GM12872 (cell line): ENCODE results near the gene CIDEB.

Experiments
- TF ChIP-seq, protein P1 (sequence below): IDR thresholded peaks from 3 replicates; pipeline ENCODE4 v1.5.1; 2011; ENCODE audit warnings: low read depth, mild to moderate bottlenecking, low read length, moderate library complexity; ENCODE audit not compliant: insufficient read depth

CIDEB gene

DNA sequence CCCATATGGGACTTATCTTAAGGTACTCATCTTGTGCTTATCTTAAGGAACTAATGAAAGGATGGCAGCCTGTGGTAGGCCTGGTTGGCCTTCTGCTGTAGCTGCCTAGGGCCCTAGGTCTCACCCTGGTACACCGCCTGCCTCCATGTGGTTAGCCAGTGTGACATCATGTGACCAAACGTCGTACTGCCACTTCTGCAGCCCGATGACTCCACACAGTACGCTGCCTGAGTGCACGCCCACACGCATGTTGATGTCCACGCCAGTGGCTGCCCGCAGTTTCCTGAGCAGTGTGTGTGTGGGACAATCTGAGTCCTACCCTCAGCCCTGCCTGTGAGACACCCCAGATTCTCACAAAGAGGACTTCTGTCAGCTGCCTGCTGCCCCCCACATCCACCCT is 22.0 kb upstream of the CIDEB start:
- TF ChIP-seq, protein P1, sequence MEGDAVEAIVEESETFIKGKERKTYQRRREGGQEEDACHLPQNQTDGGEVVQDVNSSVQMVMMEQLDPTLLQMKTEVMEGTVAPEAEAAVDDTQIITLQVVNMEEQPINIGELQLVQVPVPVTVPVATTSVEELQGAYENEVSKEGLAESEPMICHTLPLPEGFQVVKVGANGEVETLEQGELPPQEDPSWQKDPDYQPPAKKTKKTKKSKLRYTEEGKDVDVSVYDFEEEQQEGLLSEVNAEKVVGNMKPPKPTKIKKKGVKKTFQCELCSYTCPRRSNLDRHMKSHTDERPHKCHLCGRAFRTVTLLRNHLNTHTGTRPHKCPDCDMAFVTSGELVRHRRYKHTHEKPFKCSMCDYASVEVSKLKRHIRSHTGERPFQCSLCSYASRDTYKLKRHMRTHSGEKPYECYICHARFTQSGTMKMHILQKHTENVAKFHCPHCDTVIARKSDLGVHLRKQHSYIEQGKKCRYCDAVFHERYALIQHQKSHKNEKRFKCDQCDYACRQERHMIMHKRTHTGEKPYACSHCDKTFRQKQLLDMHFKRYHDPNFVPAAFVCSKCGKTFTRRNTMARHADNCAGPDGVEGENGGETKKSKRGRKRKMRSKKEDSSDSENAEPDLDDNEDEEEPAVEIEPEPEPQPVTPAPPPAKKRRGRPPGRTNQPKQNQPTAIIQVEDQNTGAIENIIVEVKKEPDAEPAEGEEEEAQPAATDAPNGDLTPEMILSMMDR: no peak

DNA sequence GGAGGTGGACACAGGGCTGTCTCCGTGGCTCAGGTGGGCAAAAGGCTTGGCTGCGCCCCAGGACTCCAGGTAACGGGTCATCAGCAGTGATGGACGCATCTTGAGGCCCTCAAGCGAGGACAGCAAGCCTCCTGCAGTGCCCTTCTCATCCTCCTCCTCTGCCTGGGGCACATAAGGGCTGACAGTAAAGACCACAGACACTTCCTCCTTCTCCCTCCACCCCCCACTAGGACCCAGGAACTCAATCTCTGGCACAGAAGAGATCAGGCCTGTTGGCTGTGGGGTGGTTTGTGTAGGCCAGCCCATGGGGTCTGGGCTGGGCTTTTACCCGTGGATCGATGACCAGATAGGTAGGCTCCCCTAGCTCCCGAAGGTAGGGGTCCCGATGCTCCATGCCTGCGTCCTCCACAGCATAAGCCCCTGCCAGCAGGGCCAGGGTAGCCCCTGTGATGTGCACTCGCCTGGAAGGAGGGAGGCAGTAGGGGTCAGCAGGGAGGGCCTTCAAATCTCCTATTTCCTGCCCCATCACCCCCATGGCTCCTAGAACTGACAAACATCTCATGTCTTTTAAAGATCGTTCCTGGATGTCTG is 21.4 kb upstream of the CIDEB start:
- TF ChIP-seq, protein P1: no peak

DNA sequence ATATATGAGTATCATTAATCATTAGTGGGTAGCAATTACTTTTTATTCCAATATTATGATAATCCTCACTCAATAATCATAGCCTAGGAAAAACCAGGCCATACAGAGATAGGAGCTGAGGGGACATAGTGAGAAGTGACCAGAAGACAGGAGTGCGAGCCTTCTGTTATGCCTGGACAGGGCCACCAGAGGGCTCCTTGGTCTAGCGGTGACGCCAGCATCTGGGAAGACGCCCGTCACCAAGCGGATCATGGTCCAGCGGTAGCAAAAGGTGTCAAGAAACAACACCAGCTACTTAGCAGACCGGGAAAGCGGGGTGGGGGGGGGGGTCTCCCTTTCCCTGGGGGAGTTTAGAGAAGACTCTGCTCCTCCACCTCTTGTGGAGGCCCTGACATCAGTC is 20.1 kb upstream of the CIDEB start:
- TF ChIP-seq, protein P1: peak; percentile 50; the same call in 2 of the 3 replicates

DNA sequence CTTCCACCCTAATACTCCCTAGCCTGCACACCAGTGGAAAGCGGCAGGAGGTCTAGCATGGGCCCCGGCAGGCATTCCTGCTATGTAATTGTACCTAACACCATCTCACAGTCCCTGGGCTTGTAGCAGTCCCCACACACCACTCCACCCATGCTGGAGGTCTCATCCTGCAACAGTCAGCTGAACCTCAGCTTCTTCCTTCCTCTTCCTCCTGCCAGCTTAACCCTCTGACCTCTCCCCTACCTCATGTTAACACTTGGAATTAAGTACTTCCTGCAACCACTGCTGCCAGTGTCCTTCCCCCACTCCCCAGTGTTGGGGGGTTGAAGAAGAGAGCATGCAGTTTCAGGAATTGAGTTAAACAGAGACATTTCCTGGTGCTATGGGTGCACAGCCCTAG is 19.5 kb upstream of the CIDEB start:
- TF ChIP-seq, protein P1: no peak

DNA sequence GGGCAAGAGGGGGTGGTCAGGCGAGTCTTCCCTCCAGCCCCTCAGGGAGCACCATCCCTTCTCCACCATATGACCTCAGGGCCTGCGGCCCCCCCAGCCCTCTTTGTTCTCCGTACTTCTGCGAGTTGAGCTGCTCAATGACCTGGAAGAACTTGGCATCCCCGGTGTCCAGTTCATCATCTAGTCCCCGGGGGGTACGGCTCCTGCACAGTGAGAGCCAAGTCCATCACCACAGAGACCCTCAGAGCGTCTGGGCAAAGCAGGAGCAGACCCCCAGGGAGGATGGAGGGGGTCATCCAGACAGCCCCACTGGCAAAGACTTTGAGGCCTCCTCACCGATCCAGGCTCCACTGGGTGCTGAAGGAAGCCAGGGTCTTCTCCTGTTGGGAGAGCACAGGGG is 18.2 kb upstream of the CIDEB start:
- TF ChIP-seq, protein P1: no peak

DNA sequence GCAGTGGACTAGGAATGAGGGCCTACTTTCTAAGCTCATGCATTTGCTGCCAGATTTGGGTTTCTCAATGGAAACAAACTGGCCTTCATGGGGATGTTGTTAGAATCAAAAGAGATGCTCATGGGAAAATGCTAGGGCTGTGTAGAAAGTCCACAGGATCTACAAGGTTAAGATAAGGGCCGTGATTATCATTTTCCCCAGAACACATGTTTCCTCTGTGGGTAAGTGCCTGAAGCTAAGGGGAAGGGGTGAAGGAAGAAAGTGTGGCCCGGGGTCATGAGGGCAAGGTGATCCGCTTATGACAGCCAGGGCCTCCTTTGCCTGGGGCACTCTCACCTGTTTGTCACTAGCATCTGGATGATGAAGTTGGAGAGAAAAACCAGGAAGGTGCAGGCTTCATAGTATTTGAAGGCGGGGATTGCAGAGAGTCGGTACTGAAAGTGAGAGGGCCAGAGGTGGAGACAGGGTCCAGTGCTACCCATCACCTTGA is 17.3 kb upstream of the CIDEB start:
- TF ChIP-seq, protein P1: no peak

DNA sequence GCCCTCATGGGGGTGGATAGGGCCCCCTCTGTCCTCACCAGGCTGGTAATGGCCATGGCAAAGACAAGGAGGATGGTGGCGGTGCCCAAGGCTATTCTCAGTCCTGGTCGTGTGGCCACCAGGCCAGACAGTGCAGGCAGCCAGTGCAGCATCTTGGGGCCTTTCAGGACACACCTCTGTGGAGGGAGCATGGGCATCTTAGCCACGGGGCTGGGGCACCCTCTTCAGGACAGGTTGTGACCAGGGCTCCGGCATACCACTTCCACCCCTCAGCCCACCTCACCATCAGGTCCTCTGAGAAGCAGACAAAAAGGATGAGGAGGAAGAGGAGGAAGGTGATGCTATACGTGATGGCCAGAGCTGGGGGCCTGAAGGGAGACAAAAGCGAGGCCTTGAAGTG is 16.2 kb upstream of the CIDEB start:
- TF ChIP-seq, protein P1: no peak
